Measurements from ENCODE around the gene CBFA2T3.

CBFA2T3 gene

DNA sequence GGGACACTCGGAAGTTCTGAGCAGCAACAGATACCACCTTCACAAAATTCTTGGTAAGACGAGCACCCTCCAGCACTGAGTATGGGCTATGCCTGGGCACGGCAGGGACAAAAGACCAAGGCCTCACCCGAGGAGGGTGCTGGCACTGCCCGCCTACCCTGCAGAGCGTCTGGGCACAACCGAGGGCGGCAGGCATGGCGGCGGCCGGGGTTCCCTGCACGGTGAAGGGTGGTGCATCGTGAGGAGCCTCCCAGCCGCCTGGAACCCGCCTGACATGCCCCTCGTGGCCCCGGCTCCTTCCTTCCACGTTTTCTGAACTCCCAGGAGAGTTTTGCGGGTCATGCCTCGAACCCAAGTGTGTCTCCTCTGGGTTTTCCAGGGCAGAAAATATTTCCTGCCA is 139.2 kb downstream of the CBFA2T3 start:
- Histone ChIP-seq H4K20me1 (ENCODE audit: insufficient read depth, low read length) (no peaks in the 10 kb centered on the region), H2AFZ (ENCODE audit: low read depth, low read length) (no peak overlapping the region), H3K4me1 (ENCODE audit: low read length) (no peaks in the 10 kb centered on the region), H3K4me3 (ENCODE audit: low read length) (no peak overlapping the region), H3K9ac (ENCODE audit: low read length) (no peak overlapping the region), H3K27ac (ENCODE audit: low read length) (no peak overlapping the region), H3K4me2 (ENCODE audit: low read length) (no peak overlapping the region), H3K9me3 (ENCODE audit: insufficient read depth, low read length) (no peaks in the 10 kb centered on the region), H3K79me2 (ENCODE audit: low read length) (no peaks in the 10 kb centered on the region), H3K27me3 (ENCODE audit: low read depth, low read length) (no peaks in the 10 kb centered on the region), H3K36me3 (replicated peaks; ENCODE audit: low read depth, low read length) (no peaks in the 10 kb centered on the region)
- TF ChIP-seq, protein P1, sequence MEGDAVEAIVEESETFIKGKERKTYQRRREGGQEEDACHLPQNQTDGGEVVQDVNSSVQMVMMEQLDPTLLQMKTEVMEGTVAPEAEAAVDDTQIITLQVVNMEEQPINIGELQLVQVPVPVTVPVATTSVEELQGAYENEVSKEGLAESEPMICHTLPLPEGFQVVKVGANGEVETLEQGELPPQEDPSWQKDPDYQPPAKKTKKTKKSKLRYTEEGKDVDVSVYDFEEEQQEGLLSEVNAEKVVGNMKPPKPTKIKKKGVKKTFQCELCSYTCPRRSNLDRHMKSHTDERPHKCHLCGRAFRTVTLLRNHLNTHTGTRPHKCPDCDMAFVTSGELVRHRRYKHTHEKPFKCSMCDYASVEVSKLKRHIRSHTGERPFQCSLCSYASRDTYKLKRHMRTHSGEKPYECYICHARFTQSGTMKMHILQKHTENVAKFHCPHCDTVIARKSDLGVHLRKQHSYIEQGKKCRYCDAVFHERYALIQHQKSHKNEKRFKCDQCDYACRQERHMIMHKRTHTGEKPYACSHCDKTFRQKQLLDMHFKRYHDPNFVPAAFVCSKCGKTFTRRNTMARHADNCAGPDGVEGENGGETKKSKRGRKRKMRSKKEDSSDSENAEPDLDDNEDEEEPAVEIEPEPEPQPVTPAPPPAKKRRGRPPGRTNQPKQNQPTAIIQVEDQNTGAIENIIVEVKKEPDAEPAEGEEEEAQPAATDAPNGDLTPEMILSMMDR (IDR thresholded peaks at IDR 0.05; ENCODE audit: low read depth, low read length): no peak
- TF ChIP-seq EZH2phosphoT487 (IDR thresholded peaks at IDR 0.05; ENCODE audit: low read depth): no peak

DNA sequence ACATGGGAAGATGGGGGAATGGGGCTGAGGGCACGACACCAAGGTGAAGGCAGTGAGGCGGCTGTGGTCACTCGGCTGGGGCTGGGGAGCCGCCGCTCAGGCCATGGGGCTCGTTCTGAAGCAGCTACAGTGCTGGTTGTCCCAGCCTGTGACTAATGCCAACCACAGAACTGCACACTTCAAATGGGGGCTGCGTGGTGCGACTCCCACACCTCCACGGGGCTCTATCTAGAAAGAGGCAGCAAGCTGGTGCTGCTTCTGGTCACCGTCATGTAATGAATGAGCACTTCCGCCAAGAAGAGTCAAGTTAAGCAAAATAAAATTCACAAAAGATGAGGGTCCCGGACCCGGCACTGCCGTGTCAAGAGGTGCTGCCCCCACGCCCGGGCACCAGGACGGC is 140.2 kb downstream of the CBFA2T3 start:
- Histone ChIP-seq H3K36me3 (replicated peaks; ENCODE audit: low read depth, low read length) (no peaks in the 10 kb centered on the region), H3K9me3 (ENCODE audit: insufficient read depth, low read length) (no peaks in the 10 kb centered on the region), H3K4me1 (ENCODE audit: low read length) (peaks cover 5% of the 10 kb centered on the region; the same call in 1 of the 2 replicates), H3K9ac (ENCODE audit: low read length) (no peak overlapping the region), H3K4me2 (ENCODE audit: low read length) (no peak overlapping the region), H4K20me1 (ENCODE audit: insufficient read depth, low read length) (no peaks in the 10 kb centered on the region), H3K27me3 (ENCODE audit: low read depth, low read length) (no peaks in the 10 kb centered on the region), H3K4me3 (ENCODE audit: low read length) (no peak overlapping the region), H2AFZ (ENCODE audit: low read depth, low read length) (no peak overlapping the region), H3K79me2 (ENCODE audit: low read length) (no peaks in the 10 kb centered on the region), H3K27ac (ENCODE audit: low read length) (no peak overlapping the region)
- no peak for TF ChIP-seq EZH2phosphoT487 (IDR thresholded peaks at IDR 0.05; ENCODE audit: low read depth)
- TF ChIP-seq, protein P1 (IDR thresholded peaks at IDR 0.05; ENCODE audit: low read depth, low read length): no peak

DNA sequence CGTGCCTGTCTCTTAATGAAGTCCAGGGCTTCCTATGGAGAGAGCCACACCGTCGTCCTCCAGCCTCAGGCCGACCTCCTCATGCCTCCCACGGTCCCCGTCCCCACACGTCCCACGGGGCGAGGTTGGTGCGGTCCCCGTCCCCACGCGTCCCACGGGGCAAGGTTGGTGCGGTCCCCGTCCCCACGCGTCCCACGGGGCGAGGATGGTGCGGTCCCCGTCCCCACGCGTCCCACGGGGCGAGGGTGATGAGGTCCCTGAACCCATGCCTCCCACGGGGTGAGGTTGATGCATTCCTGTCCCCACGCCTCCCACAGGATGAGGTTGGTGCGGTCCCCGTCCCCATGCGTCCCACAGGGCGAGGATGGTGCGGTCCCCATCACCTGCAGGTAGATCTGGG is 141.2 kb downstream of the CBFA2T3 start:
- Histone ChIP-seq H3K36me3 (replicated peaks; ENCODE audit: low read depth, low read length) (no peaks in the 10 kb centered on the region), H3K27ac (ENCODE audit: low read length) (no peak overlapping the region), H3K9me3 (ENCODE audit: insufficient read depth, low read length) (no peaks in the 10 kb centered on the region), H3K4me2 (ENCODE audit: low read length) (no peak overlapping the region), H4K20me1 (ENCODE audit: insufficient read depth, low read length) (no peaks in the 10 kb centered on the region), H3K4me3 (ENCODE audit: low read length) (no peak overlapping the region), H3K9ac (ENCODE audit: low read length) (no peak overlapping the region), H2AFZ (ENCODE audit: low read depth, low read length) (no peak overlapping the region), H3K79me2 (ENCODE audit: low read length) (no peaks in the 10 kb centered on the region), H3K27me3 (ENCODE audit: low read depth, low read length) (no peaks in the 10 kb centered on the region), H3K4me1 (ENCODE audit: low read length) (peaks cover 5% of the 10 kb centered on the region; the same call in 1 of the 2 replicates)
- no peak for TF ChIP-seq EZH2phosphoT487 (IDR thresholded peaks at IDR 0.05; ENCODE audit: low read depth)
- TF ChIP-seq, protein P1 (IDR thresholded peaks at IDR 0.05; ENCODE audit: low read depth, low read length): no peak

DNA sequence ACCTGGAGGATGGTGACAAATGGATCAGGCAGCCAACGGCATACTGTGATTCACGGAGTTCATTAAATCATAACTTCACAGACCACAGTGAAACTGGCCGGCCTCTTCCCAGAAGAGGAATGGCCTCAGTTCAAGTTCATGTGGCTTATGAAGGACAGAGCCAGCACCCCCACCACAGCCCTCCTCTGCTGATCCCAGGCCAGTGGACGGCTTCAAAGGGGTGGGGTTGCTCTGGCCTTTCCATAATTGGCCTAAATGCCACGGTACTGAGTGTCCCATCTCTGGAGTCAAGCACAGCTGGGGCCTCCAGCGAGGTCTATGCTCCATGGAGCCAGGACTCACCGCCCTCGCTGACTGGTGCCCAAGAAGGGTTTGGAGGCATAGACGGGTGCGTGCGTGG is 141.6 kb downstream of the CBFA2T3 start:
- no peak overlapping the region for H2AFZ ChIP-seq (ENCODE audit: low read depth, low read length)
- H3K36me3 ChIP-seq (replicated peaks; ENCODE audit: low read depth, low read length): no peaks in the 10 kb centered on the region
- no peak overlapping the region for H3K4me2 ChIP-seq (ENCODE audit: low read length)
- no peak overlapping the region for H3K27ac ChIP-seq (ENCODE audit: low read length)
- no peaks in the 10 kb centered on the region; the same call in 1 of the 2 replicates for H4K20me1 ChIP-seq (ENCODE audit: insufficient read depth, low read length)
- H3K9ac ChIP-seq (ENCODE audit: low read length): no peak overlapping the region
- H3K4me1 ChIP-seq (ENCODE audit: low read length): peaks cover 5% of the 10 kb centered on the region; the same call in 1 of the 2 replicates
- no peaks in the 10 kb centered on the region for H3K79me2 ChIP-seq (ENCODE audit: low read length)
- H3K9me3 ChIP-seq (ENCODE audit: insufficient read depth, low read length): no peaks in the 10 kb centered on the region
- TF ChIP-seq EZH2phosphoT487 (IDR thresholded peaks at IDR 0.05; ENCODE audit: low read depth): no peak
- TF ChIP-seq, protein P1 (IDR thresholded peaks at IDR 0.05; ENCODE audit: low read depth, low read length): no peak
- H3K27me3 ChIP-seq (ENCODE audit: low read depth, low read length): no peaks in the 10 kb centered on the region
- H3K4me3 ChIP-seq (ENCODE audit: low read length): no peak overlapping the region
